K562 (cell line): Measurements from ENCODE around the gene TRDN. TPM values are rescaled to one million over a fixed set of nuclear protein-coding genes. Genes with fewer than 3 reads are reported as not detected.

Experiments used
- ATAC-seq: fragments of 200-7000 bp; cut with Tn5 transposase; 3 replicates; pipeline ENCODE4 v1.9.1; 2020; ENCODE audit warnings: moderate library complexity
- BruUV-seq: library from RNA; stranded (reverse); fragments of 400-500 nt; replicated peaks from 2 replicates; lab custom pipeline; 2021; lab: Mats Ljungman, UMichigan
- CTCF ChIA-PET: fragments of 300-600 bp; formaldehyde crosslinking; extraction: SDS; loops from one replicate; lab custom pipeline; 2021; ENCODE audit warnings: low intra/inter-chr PET ratio; lab: Yijun Ruan, JAX
- POLR2A ChIA-PET: fragments of 300-600, 350-650 bp; sonication (Branson Sonifier 250); formaldehyde crosslinking; extraction: SDS; loops from one replicate; lab custom pipeline; 2021; ENCODE audit warnings: antibody characterized with exemption, inconsistent platforms; lab: Yijun Ruan, JAX
- DNase-seq, 4 experiments: peaks; one replicate each; pipeline versions ENCODE4 v3.0.0 to v3.0.0-alpha.2; 2011 to 2018; ENCODE audit warnings: low spot score in 3 of 4, mixed read lengths in 3 of 4; ENCODE audit errors: extremely low read depth in 1 of 4
- FAIRE-seq: peaks from 2 replicates; lab custom pipeline; 2011; peaks lifted over from hg19 to GRCh38; lab: Jason Lieb, UNC
- H2AFZ ChIP-seq: 2 replicates; pipeline ENCODE4 v1.6.0; 2011; ENCODE audit warnings: low read depth, low read length, control low read depth, inconsistent platforms
- H3K27ac ChIP-seq: fragments of 200-600 bp; 3 replicates; pipeline ENCODE4 v1.8.0; 2011; ENCODE audit warnings: low read depth, mild to moderate bottlenecking, control low read depth, inconsistent platforms, low read length, moderate library complexity, mixed read lengths; ENCODE audit errors: extremely low read depth
- H3K27me3 ChIP-seq, 2 experiments: fragments of 300-600 bp in 1 of 2; 2 replicates in 1 of 2; 3 replicates in 1 of 2; pipeline versions ENCODE4 v1.6.0 to v1.8.0; 2011; ENCODE audit warnings: inconsistent platforms in 2 of 2, low read length in 2 of 2, mild to moderate bottlenecking in 1 of 2, mixed read lengths in 1 of 2, moderate library complexity in 1 of 2; ENCODE audit not compliant: control insufficient read depth in 2 of 2, insufficient read depth in 2 of 2
- H3K36me3 ChIP-seq: fragments of 300-600 bp; 3 replicates; pipeline ENCODE4 v1.8.0; 2011; ENCODE audit warnings: mild to moderate bottlenecking, low read length, inconsistent platforms; ENCODE audit not compliant: control insufficient read depth, insufficient read depth
- H3K4me1 ChIP-seq, 2 experiments: fragments of 200-600 bp in 1 of 2; replicated peaks in 1 of 2; 2 replicates in 1 of 2; 3 replicates in 1 of 2; pipeline versions ENCODE4 v1.5.1 to v1.8.0; 2011; ENCODE audit warnings: inconsistent platforms in 2 of 2, low read length in 2 of 2, mild to moderate bottlenecking in 1 of 2, mixed read lengths in 1 of 2, moderate library complexity in 1 of 2; ENCODE audit not compliant: control insufficient read depth in 2 of 2, insufficient read depth in 2 of 2
- H3K4me2 ChIP-seq: 2 replicates; pipeline ENCODE4 v1.6.1; 2011; ENCODE audit warnings: low read length, control low read depth, inconsistent platforms, mixed read lengths; ENCODE audit not compliant: insufficient read depth
- H3K4me3 ChIP-seq: fragments of 200-600 bp; sonication (generic), shearing (Covaris generic); 2 replicates; pipeline ENCODE4 v1.5.1; 2016; ENCODE audit warnings: control low read depth, inconsistent platforms
- H3K79me2 ChIP-seq: fragments of 200-600 bp; 3 replicates; pipeline ENCODE4 v1.8.0; 2011; ENCODE audit warnings: low read length, inconsistent platforms; ENCODE audit not compliant: control insufficient read depth, insufficient read depth
- H3K9ac ChIP-seq, 2 experiments: 2 replicates each; pipeline versions ENCODE4 v1.6.0 to v1.6.1; 2011; ENCODE audit warnings: low read depth in 2 of 2, low read length in 2 of 2, control low read depth in 1 of 2, inconsistent platforms in 1 of 2, mild to moderate bottlenecking in 1 of 2, mixed read lengths in 1 of 2; ENCODE audit not compliant: insufficient read depth in 1 of 2
- H3K9me1 ChIP-seq: one replicate; pipeline ENCODE4 v1.6.0; 2011; ENCODE audit warnings: inconsistent platforms, mild to moderate bottlenecking, low read length, moderate library complexity; ENCODE audit not compliant: control insufficient read depth, insufficient read depth
- H3K9me3 ChIP-seq: replicated peaks from 2 replicates; pipeline ENCODE4 v1.5.1; 2011; ENCODE audit warnings: low read depth, low read length, inconsistent platforms; ENCODE audit not compliant: control insufficient read depth, insufficient read depth
- H4K20me1 ChIP-seq: replicated peaks from 2 replicates; pipeline ENCODE4 v1.6.1; 2011; ENCODE audit warnings: low read length, inconsistent platforms, mixed read lengths; ENCODE audit not compliant: control insufficient read depth, insufficient read depth
- EP300 ChIP-seq: IDR thresholded peaks from 2 replicates; pipeline ENCODE4 v1.6.1; 2012; ENCODE audit warnings: low read length, improper control_type of control experiment
- FIP1L1 ChIP-seq: fragments of 200-400 bp; formaldehyde crosslinking; IDR thresholded peaks from 2 replicates; pipeline ENCODE4 v1.6.1; 2018; ENCODE audit warnings: mild to moderate bottlenecking, low read depth, low read length; ENCODE audit not compliant: poor library complexity, severe bottlenecking
- KLF10 ChIP-seq: fragments of 250-450 bp; sonication (Bioruptor Pico); IDR thresholded peaks from 2 replicates; pipeline ENCODE4 v1.6.1; 2021; ENCODE audit warnings: matching md5 sums
- KLF6 ChIP-seq: fragments of 250-450 bp; sonication (Bioruptor Pico); IDR thresholded peaks from 2 replicates; pipeline ENCODE4 v1.4.0; 2020; ENCODE audit warnings: mild to moderate bottlenecking, moderate library complexity, borderline replicate concordance
- LCOR ChIP-seq: sonication (generic); formaldehyde crosslinking; IDR thresholded peaks from 2 replicates; pipeline ENCODE4 v1.8.0; 2022; ENCODE audit warnings: mild to moderate bottlenecking, missing genetic modification reagents
- PCBP1 ChIP-seq: fragments of 200-400 bp; formaldehyde crosslinking; IDR thresholded peaks from 2 replicates; pipeline ENCODE4 v1.6.1; 2018; ENCODE audit warnings: mild to moderate bottlenecking, low read depth, low read length; ENCODE audit not compliant: poor library complexity, severe bottlenecking
- RB1 ChIP-seq: fragments of 450-650 bp; IDR thresholded peaks from 2 replicates; pipeline ENCODE4 v1.6.1; 2017; ENCODE audit warnings: low read depth, mild to moderate bottlenecking
- SMARCB1 ChIP-seq: IDR thresholded peaks from 2 replicates; pipeline ENCODE4 v1.6.1; 2011; ENCODE audit warnings: improper control_type of control experiment, low read depth; ENCODE audit not compliant: insufficient read length
- WGBS: fragments of 100-300 bp; shearing (Covaris generic); methylation state at CpG from one replicate; pipeline ENCODE4 v1.1.6; 2016; ENCODE audit warnings: low coverage, mixed read lengths; ENCODE audit not compliant: insufficient coverage; ENCODE audit errors: missing lambda C conversion rate; 5-methylcytosine and 5-hydroxymethylcytosine counted together
- in situ Hi-C: fragments of 300-500 bp; cut with MboI; formaldehyde crosslinking; loops from 4 replicates; pipeline ENCODE4 v1.15.0; 2018; ENCODE audit warnings: inconsistent platforms, mixed read lengths
- intact Hi-C: fragments of 100-400 bp; cut with micrococcal nuclease; formaldehyde crosslinking; loops from 2 replicates; pipeline ENCODE4 v1.14.2; 2022
- polyA plus RNA-seq, 8 experiments: library from polyadenylated mRNA; depleted of rRNA in 4 of 8; stranded (reverse) in 5 of 8; unstranded in 3 of 8; fragments of >200 nt; fragmentation: Nextera tagmentation in 2 of 8; fragmentation: Illumina TruSeq in 1 of 8; extraction: Ambion mirVana in 2 of 8; extraction: Trizol in 1 of 8; gene quantifications; 2 replicates each; pipeline versions ENCODE4 v1.2.1 to v1.2.3, GENCODE V29; 2011 to 2014; ENCODE audit warnings: inconsistent platforms in 1 of 8, missing spikeins in 1 of 8
- total RNA-seq, 7 experiments: library from RNA; depleted of rRNA in 6 of 7; stranded (reverse); fragments of >200 nt in 6 of 7; fragmentation: Illumina TruSeq in 2 of 7; extraction: Trizol in 2 of 7; gene quantifications; 2 replicates each; pipeline versions ENCODE4 v1.2.1 to v1.2.3, GENCODE V29; 2011 to 2021; ENCODE audit warnings: low replicate concordance in 1 of 7
- TF ChIP-seq, protein P1 (sequence below): fragments of 450-650 bp; conservative IDR thresholded peaks from 2 replicates; pipeline ENCODE4 v1.6.1; 2016; ENCODE audit warnings: missing genetic modification characterization, low read depth, mild to moderate bottlenecking, control low read depth, missing compliant biosample characterization

The TRDN gene
- total and polyA plus RNA-seq, 9 of the 15 experiments (the other 6 are each of a cell fraction or from before 2014, with no cell fraction given): 0.05 to 0.50 (median 0.16) TPM

DNA sequence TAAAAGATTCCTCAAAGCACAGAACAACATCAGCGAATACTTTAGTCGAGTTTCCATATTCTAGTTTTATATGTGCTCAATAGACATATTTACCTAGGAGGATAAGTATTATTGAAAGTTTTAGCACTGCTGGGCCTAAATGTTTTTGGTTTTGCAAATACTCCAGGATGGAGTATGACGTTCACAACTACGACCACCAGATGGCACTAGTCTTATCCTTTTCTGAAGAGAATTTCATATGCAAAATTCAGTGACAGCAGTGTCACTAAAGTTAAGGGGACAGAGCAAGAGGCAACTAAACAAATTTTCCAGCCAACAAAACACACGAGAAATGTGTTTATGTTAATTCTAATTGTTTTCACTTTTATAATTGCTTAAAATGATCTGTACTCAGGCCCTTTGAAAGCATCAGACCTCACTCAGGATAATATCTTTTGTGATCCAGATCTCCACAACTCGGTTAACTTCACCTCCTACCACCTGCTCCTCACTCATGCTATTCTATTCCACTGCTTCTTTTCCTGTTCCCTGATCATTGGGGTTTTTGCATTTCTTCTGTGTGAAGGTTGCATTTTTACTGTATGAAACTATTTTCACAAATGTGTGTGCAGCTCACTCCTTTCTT is 220.8 kb downstream of the TRDN start (continued):
- TF ChIP-seq LCOR (CRISPR knock-in tag): no peak
- TF ChIP-seq RB1: 0 out of 2 replicates have a peak, but pooled peaks have one; percentile 12

- ATAC-seq: no peak
- TF ChIP-seq KLF6 (CRISPR knock-in tag) (no peak), FIP1L1 (no peak), SMARCB1 (no peak), KLF10 (CRISPR knock-in tag) (no peak), EP300 (no peak), PCBP1 (no peak)
- TF ChIP-seq, protein P1, sequence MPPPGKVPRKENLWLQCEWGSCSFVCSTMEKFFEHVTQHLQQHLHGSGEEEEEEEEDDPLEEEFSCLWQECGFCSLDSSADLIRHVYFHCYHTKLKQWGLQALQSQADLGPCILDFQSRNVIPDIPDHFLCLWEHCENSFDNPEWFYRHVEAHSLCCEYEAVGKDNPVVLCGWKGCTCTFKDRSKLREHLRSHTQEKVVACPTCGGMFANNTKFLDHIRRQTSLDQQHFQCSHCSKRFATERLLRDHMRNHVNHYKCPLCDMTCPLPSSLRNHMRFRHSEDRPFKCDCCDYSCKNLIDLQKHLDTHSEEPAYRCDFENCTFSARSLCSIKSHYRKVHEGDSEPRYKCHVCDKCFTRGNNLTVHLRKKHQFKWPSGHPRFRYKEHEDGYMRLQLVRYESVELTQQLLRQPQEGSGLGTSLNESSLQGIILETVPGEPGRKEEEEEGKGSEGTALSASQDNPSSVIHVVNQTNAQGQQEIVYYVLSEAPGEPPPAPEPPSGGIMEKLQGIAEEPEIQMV (tag): no peak
- Histone ChIP-seq H3K27ac (no peak overlapping the region), H3K36me3 (no peaks in the 10 kb centered on the region), H4K20me1 (no peaks in the 10 kb centered on the region), H3K4me1 (no peaks in the 10 kb centered on the region), H3K4me3 (no peak overlapping the region), H3K4me2 (no peak overlapping the region), H3K9ac (no peak overlapping the region), H3K27me3 (no peaks in the 10 kb centered on the region), H3K79me2 (no peaks in the 10 kb centered on the region), H3K9me3 (no peaks in the 10 kb centered on the region), H2AFZ (no peak overlapping the region), H3K9me1 (no peaks in the 10 kb centered on the region)
- WGBS: 4% methylated on average over 1 of the region's 1 CpG
- CTCF ChIA-PET: no interaction called here
- POLR2A ChIA-PET: no interaction called here
- intact Hi-C loops: no loop called here
- FAIRE-seq: no peak
- no TSS peak for BruUV-seq
- no peak for DNase-seq
- in situ Hi-C loops: loop anchor here (25.0 kb wide), 1 partner anchor 307 kb away; no protein-coding TSS in a partner anchor
These were observed 231.8 kb downstream of the TRDN start for GRCh38 chr6:123404975-123405374.
